ENCODE results near the gene TCF7L2. TPM values are rescaled to one million over a fixed set of nuclear protein-coding genes. Genes with fewer than 3 reads are reported as not detected.

Gene TCF7L2
- total RNA-seq, 1 donor from 2014 or later = 18.7 TPM

- no peak for ATAC-seq
- no peak for DNase-seq (ENCODE audit: low spot score)
Observed at GRCh38 chr10:113214331-113214730, 264.3 kb downstream of the TCF7L2 start.

- ATAC-seq (no peak), DNase-seq (ENCODE audit: low spot score) (no peak)
Observed at GRCh38 chr10:113216102-113216501, 266.1 kb downstream of the TCF7L2 start.

Measured in left lobe of liver (tissue), 2 donors.